Measurements from ENCODE around the gene RORC.

The RORC gene

GRCh38 chr1:151763990-151764389 is 67.6 kb downstream of the RORC start:
- H3K36me3 Mint-ChIP-seq (ENCODE audit: low read depth) = peaks cover 34% of the 10 kb centered on the region
- peaks cover 12% of the 10 kb centered on the region for H3K4me1 Mint-ChIP-seq
- TF ChIP-seq CTCF (IDR thresholded peaks at IDR 0.05; ENCODE audit: unreplicated experiment in 3 of 3) = no peak
- H3K4me3 Mint-ChIP-seq = peak overlapping the region; percentile 84 to 94 (median 92)
- no peaks in the 10 kb centered on the region for H3K9me3 Mint-ChIP-seq
- peak overlapping the region; percentile 97 to 99 (median 98) for H3K27ac Mint-ChIP-seq
- H3K27me3 Mint-ChIP-seq (ENCODE audit: low read depth) = peaks cover 6% of the 10 kb centered on the region

GRCh38 chr1:151762941-151763921 is 68.4 kb downstream of the RORC start, which contains the start of gene MRPL9:
TSS of gene MRPL9 (minus strand) at chr1:151763496. CDS start at chr1:151763479, 17 bp downstream.
- H3K9me3 Mint-ChIP-seq = no peaks in the 10 kb centered on the region
- no peak for TF ChIP-seq CTCF (IDR thresholded peaks at IDR 0.05; ENCODE audit: unreplicated experiment in 3 of 3)
- peaks cover 34% of the 10 kb centered on the region for H3K36me3 Mint-ChIP-seq (ENCODE audit: low read depth)
- H3K27ac Mint-ChIP-seq = peak within 1 kb of the TSS; percentile 97 to 99 (median 98)
- H3K4me1 Mint-ChIP-seq = peaks cover 12% of the 10 kb centered on the region
- peaks cover 6% of the 10 kb centered on the region for H3K27me3 Mint-ChIP-seq (ENCODE audit: low read depth)
- peak within 1 kb of the TSS; percentile 84 to 94 (median 92) for H3K4me3 Mint-ChIP-seq

DNA sequence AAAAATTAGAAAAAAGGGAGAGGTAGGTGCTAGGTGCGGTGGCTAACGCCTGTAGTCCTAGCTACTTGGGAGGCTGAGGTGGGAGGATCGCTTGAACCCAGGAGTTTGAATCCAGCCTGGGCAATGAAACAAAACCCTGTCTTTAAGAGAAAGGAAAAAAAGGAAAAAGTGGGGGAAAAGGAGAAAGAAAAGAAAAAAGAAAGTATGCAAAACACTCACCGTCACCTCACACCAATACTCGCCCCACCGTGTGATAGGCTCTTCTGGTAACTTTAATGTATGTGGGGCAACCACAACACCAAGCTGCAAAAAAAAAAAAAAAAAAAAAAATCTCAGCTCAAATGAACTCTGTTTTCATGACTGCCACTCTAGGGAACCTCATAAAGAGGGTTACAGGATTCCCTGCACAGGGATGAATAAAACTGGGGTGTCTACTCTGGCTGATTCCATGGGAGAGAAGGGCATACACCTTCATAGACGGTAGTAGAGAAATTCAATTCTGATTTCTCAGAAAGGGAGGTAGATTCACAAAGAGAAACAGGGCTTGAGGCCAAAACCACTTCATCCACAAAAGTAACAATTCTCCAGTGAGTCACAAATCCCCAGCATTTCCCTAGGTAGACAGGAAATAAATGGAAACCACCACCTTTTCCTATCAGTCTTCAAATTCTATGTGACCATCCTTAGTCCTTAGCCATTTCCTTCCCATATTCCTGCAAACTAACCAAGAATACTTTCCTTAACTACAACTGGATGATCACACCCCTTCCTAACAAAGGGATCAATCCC is 70.8 kb downstream of the RORC start:
- Mint-ChIP-seq H3K27me3 (ENCODE audit: low read depth) (no peaks in the 10 kb centered on the region), H3K36me3 (ENCODE audit: low read depth) (peaks cover 45% of the 10 kb centered on the region), H3K27ac (no peak overlapping the region), H3K9me3 (no peaks in the 10 kb centered on the region), H3K4me3 (peak overlapping the region; percentile 42 to 94 (median 78)), H3K4me1 (peaks cover 12% of the 10 kb centered on the region)
- TF ChIP-seq CTCF (IDR thresholded peaks at IDR 0.05; ENCODE audit: unreplicated experiment in 3 of 3) = no peak

DNA sequence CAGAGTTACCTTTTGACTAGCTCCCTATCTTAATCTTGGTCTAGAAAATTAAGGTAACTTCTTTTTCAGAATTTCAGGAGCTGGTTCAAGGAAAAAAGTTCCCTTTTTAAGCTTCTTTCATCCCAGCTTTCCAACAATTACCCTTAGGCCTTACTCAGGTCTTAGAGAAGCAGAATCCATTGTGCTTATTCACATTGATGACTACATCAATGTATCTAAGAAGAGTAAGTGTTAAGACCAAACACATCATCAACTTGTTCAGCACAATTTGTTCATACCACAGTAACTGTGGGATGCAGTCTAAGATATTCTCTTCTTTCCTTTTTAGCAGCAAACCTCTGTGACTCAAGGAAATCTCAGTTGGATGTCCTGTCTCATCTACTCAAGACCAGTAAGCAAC is 72.4 kb downstream of the RORC start:
- no peaks in the 10 kb centered on the region for H3K27me3 Mint-ChIP-seq (ENCODE audit: low read depth)
- H3K4me1 Mint-ChIP-seq = peaks cover 9% of the 10 kb centered on the region
- no peak overlapping the region for H3K4me3 Mint-ChIP-seq

GRCh38 chr1:151756291-151756690 is 75.3 kb downstream of the RORC start:
- Mint-ChIP-seq H3K36me3 (ENCODE audit: low read depth) (peaks cover 31% of the 10 kb centered on the region), H3K9me3 (no peaks in the 10 kb centered on the region), H3K4me3 (no peak overlapping the region), H3K27me3 (ENCODE audit: low read depth) (peaks cover 3% of the 10 kb centered on the region), H3K27ac (no peak overlapping the region), H3K4me1 (no peaks in the 10 kb centered on the region)
- no peak for TF ChIP-seq CTCF (IDR thresholded peaks at IDR 0.05; ENCODE audit: unreplicated experiment in 3 of 3)

More for the DNA sequence above, 72.4 kb downstream of the RORC start:
- Mint-ChIP-seq H3K27ac (no peak overlapping the region), H3K9me3 (no peaks in the 10 kb centered on the region), H3K36me3 (ENCODE audit: low read depth) (peaks cover 45% of the 10 kb centered on the region)
- no peak for TF ChIP-seq CTCF (IDR thresholded peaks at IDR 0.05; ENCODE audit: unreplicated experiment in 3 of 3)
